ENCODE measurements around the gene TIMM17A.

Gene TIMM17A

GRCh38 chr1:201941420-201942128, 13.7 kb upstream of the TIMM17A start:
- Histone ChIP-seq H3K4me3 (ENCODE audit: low read length) (peak overlapping the region; percentile 40), H3K27ac (ENCODE audit: low read depth, low read length) (peak overlapping the region; percentile 93)

GRCh38 chr1:201942129-201942495, 13.2 kb upstream of the TIMM17A start:
- Histone ChIP-seq H3K9me3 (ENCODE audit: insufficient read depth, low read depth, low read length) (no peaks in the 10 kb centered on the region), H3K27me3 (ENCODE audit: insufficient read depth, low read length) (peaks cover 6% of the 10 kb centered on the region), H3K4me1 (ENCODE audit: insufficient read depth, low read length) (peaks cover 16% of the 10 kb centered on the region), H3K27ac (ENCODE audit: low read depth, low read length) (peak overlapping the region; percentile 93), H3K9ac (ENCODE audit: low read depth, low read length) (no peak overlapping the region), H3K4me3 (ENCODE audit: low read length) (no peak overlapping the region), H3K36me3 (ENCODE audit: insufficient read depth, low read length) (no peaks in the 10 kb centered on the region)
- WGBS, result 81% methylated on average over 1 of the region's 1 CpG

More at GRCh38 chr1:201941420-201942128, 13.7 kb upstream of the TIMM17A start:
- 12% methylated on average over 17 of the region's 18 CpGs for WGBS
- H3K4me1 ChIP-seq (ENCODE audit: insufficient read depth, low read length), result peaks cover 16% of the 10 kb centered on the region
- peak overlapping the region; percentile 78 for H3K9ac ChIP-seq (ENCODE audit: low read depth, low read length)
- H3K9me3 ChIP-seq (ENCODE audit: insufficient read depth, low read depth, low read length), result no peaks in the 10 kb centered on the region
- H3K36me3 ChIP-seq (ENCODE audit: insufficient read depth, low read length), result no peaks in the 10 kb centered on the region
- peaks cover under 1% of the 10 kb centered on the region for H3K27me3 ChIP-seq (ENCODE audit: insufficient read depth, low read length)

GRCh38 chr1:201944002-201944401, 11.3 kb upstream of the TIMM17A start:
- peaks cover 16% of the 10 kb centered on the region for H3K4me1 ChIP-seq (ENCODE audit: insufficient read depth, low read length)
- H3K9ac ChIP-seq (ENCODE audit: low read depth, low read length), result no peak overlapping the region
- peaks cover 20% of the 10 kb centered on the region for H3K27me3 ChIP-seq (ENCODE audit: insufficient read depth, low read length)
- no peaks in the 10 kb centered on the region for H3K36me3 ChIP-seq (ENCODE audit: insufficient read depth, low read length)
- H3K9me3 ChIP-seq (ENCODE audit: insufficient read depth, low read depth, low read length), result no peaks in the 10 kb centered on the region
- 90% methylated on average over 6 of the region's 6 CpGs for WGBS
- H3K27ac ChIP-seq (ENCODE audit: low read depth, low read length), result no peak overlapping the region
- no peak overlapping the region for H3K4me3 ChIP-seq (ENCODE audit: low read length)

- Histone ChIP-seq H3K27ac (ENCODE audit: low read depth, low read length) (no peak overlapping the region), H3K9me3 (ENCODE audit: insufficient read depth, low read depth, low read length) (no peaks in the 10 kb centered on the region), H3K36me3 (ENCODE audit: insufficient read depth, low read length) (no peaks in the 10 kb centered on the region), H3K4me3 (ENCODE audit: low read length) (no peak overlapping the region), H3K4me1 (ENCODE audit: insufficient read depth, low read length) (peaks cover 16% of the 10 kb centered on the region), H3K27me3 (ENCODE audit: insufficient read depth, low read length) (peaks cover 20% of the 10 kb centered on the region), H3K9ac (ENCODE audit: low read depth, low read length) (no peak overlapping the region)
- 82% methylated on average over 2 of the region's 3 CpGs for WGBS
Observed at GRCh38 chr1:201944639-201945038, 10.7 kb upstream of the TIMM17A start.

- H3K4me3 ChIP-seq (ENCODE audit: low read length), result peak overlapping the region; percentile 53; the same call in 1 of the 2 replicates
- peaks cover 20% of the 10 kb centered on the region for H3K27me3 ChIP-seq (ENCODE audit: insufficient read depth, low read length)
- H3K4me1 ChIP-seq (ENCODE audit: insufficient read depth, low read length), result peaks cover 16% of the 10 kb centered on the region
- H3K36me3 ChIP-seq (ENCODE audit: insufficient read depth, low read length), result no peaks in the 10 kb centered on the region
- no peaks in the 10 kb centered on the region for H3K9me3 ChIP-seq (ENCODE audit: insufficient read depth, low read depth, low read length)
- H3K27ac ChIP-seq (ENCODE audit: low read depth, low read length), result no peak overlapping the region
- H3K9ac ChIP-seq (ENCODE audit: low read depth, low read length), result no peak overlapping the region
- 43% methylated on average over 4 of the region's 4 CpGs for WGBS
Observed at GRCh38 chr1:201945157-201945556, 10.1 kb upstream of the TIMM17A start.

- Histone ChIP-seq H3K4me3 (ENCODE audit: low read length) (peak overlapping the region; percentile 53), H3K9ac (ENCODE audit: low read depth, low read length) (0 out of 2 replicates have a peak overlapping the region, but pooled peaks have one; percentile 2), H3K27ac (ENCODE audit: low read depth, low read length) (no peak overlapping the region), H3K9me3 (ENCODE audit: insufficient read depth, low read depth, low read length) (no peaks in the 10 kb centered on the region), H3K36me3 (ENCODE audit: insufficient read depth, low read length) (no peaks in the 10 kb centered on the region), H3K4me1 (ENCODE audit: insufficient read depth, low read length) (peaks cover 16% of the 10 kb centered on the region), H3K27me3 (ENCODE audit: insufficient read depth, low read length) (peaks cover 20% of the 10 kb centered on the region)
- 49% methylated on average over 10 of the region's 10 CpGs for WGBS
Observed at GRCh38 chr1:201945863-201946223, 9.5 kb upstream of the TIMM17A start.

- H3K27ac ChIP-seq (ENCODE audit: low read depth, low read length), result no peak within 1 kb of the TSS
- 5% methylated on average over 28 of the region's 28 CpGs for WGBS
- H3K4me1 ChIP-seq (ENCODE audit: insufficient read depth, low read length), result peaks cover 13% of the 10 kb centered on the region
- peaks cover 20% of the 10 kb centered on the region for H3K27me3 ChIP-seq (ENCODE audit: insufficient read depth, low read length)
- peak within 1 kb of the TSS; percentile 53 for H3K4me3 ChIP-seq (ENCODE audit: low read length)
- 0 out of 2 replicates have a peak within 1 kb of the TSS, but pooled peaks have one; percentile 2 for H3K9ac ChIP-seq (ENCODE audit: low read depth, low read length)
- H3K9me3 ChIP-seq (ENCODE audit: insufficient read depth, low read depth, low read length), result no peaks in the 10 kb centered on the region
- H3K36me3 ChIP-seq (ENCODE audit: insufficient read depth, low read length), result no peaks in the 10 kb centered on the region
Observed at GRCh38 chr1:201946224-201946908, 8.9 kb upstream of the TIMM17A start, which contains the start of gene LMOD1. Gene LMOD1, minus strand, starts transcription at chr1:201946548. Its CDS starts 208 bp downstream, at chr1:201946340.

GRCh38 chr1:201947697-201948008, 7.7 kb upstream of the TIMM17A start:
- Histone ChIP-seq H3K27ac (ENCODE audit: low read depth, low read length) (no peak overlapping the region), H3K9ac (ENCODE audit: low read depth, low read length) (no peak overlapping the region), H3K4me1 (ENCODE audit: insufficient read depth, low read length) (peaks cover 11% of the 10 kb centered on the region; the same call in 1 of the 2 replicates), H3K36me3 (ENCODE audit: insufficient read depth, low read length) (no peaks in the 10 kb centered on the region), H3K4me3 (ENCODE audit: low read length) (no peak overlapping the region), H3K27me3 (ENCODE audit: insufficient read depth, low read length) (peaks cover 20% of the 10 kb centered on the region), H3K9me3 (ENCODE audit: insufficient read depth, low read depth, low read length) (no peaks in the 10 kb centered on the region)
- WGBS, result 84% methylated on average over 3 of the region's 3 CpGs

GRCh38 chr1:201949491-201949890, 5.8 kb upstream of the TIMM17A start:
- H3K27me3 ChIP-seq (ENCODE audit: insufficient read depth, low read length), result peaks cover 20% of the 10 kb centered on the region
- H3K4me3 ChIP-seq (ENCODE audit: low read length), result no peak overlapping the region
- no peaks in the 10 kb centered on the region for H3K9me3 ChIP-seq (ENCODE audit: insufficient read depth, low read depth, low read length)
- H3K9ac ChIP-seq (ENCODE audit: low read depth, low read length), result no peak overlapping the region
- H3K27ac ChIP-seq (ENCODE audit: low read depth, low read length), result no peak overlapping the region
- no peaks in the 10 kb centered on the region for H3K36me3 ChIP-seq (ENCODE audit: insufficient read depth, low read length)
- H3K4me1 ChIP-seq (ENCODE audit: insufficient read depth, low read length), result peaks cover 11% of the 10 kb centered on the region; the same call in 1 of the 2 replicates

GRCh38 chr1:201954263-201955008, 867 bp upstream of the TIMM17A start:
- H3K27me3 ChIP-seq (ENCODE audit: insufficient read depth, low read length), result no peaks in the 10 kb centered on the region
- H3K27ac ChIP-seq (ENCODE audit: low read depth, low read length), result peak overlapping the region; percentile 42
- peak overlapping the region; percentile 92 for H3K4me3 ChIP-seq (ENCODE audit: low read length)
- 57% methylated on average over 24 of the region's 24 CpGs for WGBS
- peak overlapping the region; percentile 92 for H3K9ac ChIP-seq (ENCODE audit: low read depth, low read length)
- H3K4me1 ChIP-seq (ENCODE audit: insufficient read depth, low read length), result no peaks in the 10 kb centered on the region
- H3K36me3 ChIP-seq (ENCODE audit: insufficient read depth, low read length), result peaks cover 23% of the 10 kb centered on the region
- no peaks in the 10 kb centered on the region for H3K9me3 ChIP-seq (ENCODE audit: insufficient read depth, low read depth, low read length)

GRCh38 chr1:201955729-201956143, 433 bp downstream of the TIMM17A start:
- H3K27ac ChIP-seq (ENCODE audit: low read depth, low read length), result peak overlapping the region; percentile 74
- WGBS, result under 1% methylated on average over 16 of the region's 17 CpGs

More at GRCh38 chr1:201955729-201956143, 433 bp downstream of the TIMM17A start:
- Histone ChIP-seq H3K4me3 (ENCODE audit: low read length) (peak overlapping the region; percentile 92), H3K9me3 (ENCODE audit: insufficient read depth, low read depth, low read length) (no peaks in the 10 kb centered on the region), H3K9ac (ENCODE audit: low read depth, low read length) (peak overlapping the region; percentile 92), H3K27me3 (ENCODE audit: insufficient read depth, low read length) (no peaks in the 10 kb centered on the region), H3K4me1 (ENCODE audit: insufficient read depth, low read length) (no peaks in the 10 kb centered on the region), H3K36me3 (ENCODE audit: insufficient read depth, low read length) (peaks cover 34% of the 10 kb centered on the region)
